GM10248 (cell line): ENCODE measurements around the gene FANCF.

Experiments
- CTCF ChIA-PET: fragments of 300-600 bp; sonication (Branson Sonifier 250); formaldehyde crosslinking; extraction: SDS; loops from one replicate; lab custom pipeline; 2021; ENCODE audit warnings: antibody characterized with exemption; lab: Yijun Ruan, JAX
- POLR2A ChIA-PET: fragments of 350-650 bp; sonication (Branson Sonifier 250); formaldehyde crosslinking; extraction: SDS; loops from one replicate; lab custom pipeline; 2020; ENCODE audit warnings: antibody characterized with exemption; lab: Yijun Ruan, JAX
- DNase-seq: peaks from one replicate; pipeline ENCODE4 v3.0.0; 2012; ENCODE audit errors: extremely low spot score
- CTCF ChIP-seq: IDR thresholded peaks from 2 replicates; pipeline ENCODE4 v1.5.1; 2012; ENCODE audit warnings: mild to moderate bottlenecking, low read depth; ENCODE audit errors: extremely low read depth, missing control alignments, control extremely low read depth

Gene FANCF

GRCh38 chr11:22584976-22585375 lies 40.6 kb downstream of the FANCF start:
- TF ChIP-seq CTCF = no peak
- POLR2A ChIA-PET = no interaction called here
- no peak for DNase-seq
- CTCF ChIA-PET = no interaction called here

- ChIA-PET POLR2A (no interaction called here), CTCF (no interaction called here)
- no peak for DNase-seq
- TF ChIP-seq CTCF = no peak
Observed at GRCh38 chr11:22583963-22584492, 41.6 kb downstream of the FANCF start.

GRCh38 chr11:22582151-22582410 lies 43.5 kb downstream of the FANCF start:
- CTCF ChIA-PET = interaction anchor here (1.3 to 1.7 kb wide), 2 partner anchors 11 to 23 kb away, joined by 3 to 4 read pairs; no protein-coding TSS in a partner anchor
- TF ChIP-seq CTCF = no peak
- DNase-seq = no peak
- POLR2A ChIA-PET = no interaction called here

GRCh38 chr11:22581354-22582150 lies 44.1 kb downstream of the FANCF start:
- no peak for DNase-seq
- CTCF ChIA-PET = interaction anchor here (1.3 kb wide), 1 partner anchor 22 kb away, joined by 3 read pairs; no protein-coding TSS in a partner anchor
- TF ChIP-seq CTCF = no peak
- POLR2A ChIA-PET = no interaction called here

GRCh38 chr11:22577854-22578253 lies 47.8 kb downstream of the FANCF start:
- ChIA-PET CTCF (interaction anchor here (1.6 to 2.3 kb wide), 4 partner anchors 9 to 27 kb away, joined by 5 to 12 read pairs (median 8); no protein-coding TSS in a partner anchor), POLR2A (no interaction called here)
- TF ChIP-seq CTCF = no peak
- DNase-seq = no peak
